GM12864 (cell line): ENCODE measurements around the gene TK2.
"Not testable (repeated sequence)": the region's sequence is repeated elsewhere in the genome, so short reads cannot be mapped to it uniquely, and the experiment has no call there.

Source experiments
- DNase-seq: peaks from one replicate; pipeline ENCODE4 v3.0.0-alpha.2; 2011; ENCODE audit warnings: low read depth
- H3K4me3 ChIP-seq: 2 replicates; pipeline ENCODE4 v1.5.1; 2011; ENCODE audit warnings: mild to moderate bottlenecking, low read depth, low read length, control low read depth
- TF ChIP-seq, protein P1 (sequence below): IDR thresholded peaks from 2 replicates; pipeline ENCODE4 v1.5.1; 2011; ENCODE audit warnings: low read depth, mild to moderate bottlenecking, moderate library complexity, low read length, control low read depth, inconsistent platforms; ENCODE audit errors: missing control alignments

Gene TK2

DNA sequence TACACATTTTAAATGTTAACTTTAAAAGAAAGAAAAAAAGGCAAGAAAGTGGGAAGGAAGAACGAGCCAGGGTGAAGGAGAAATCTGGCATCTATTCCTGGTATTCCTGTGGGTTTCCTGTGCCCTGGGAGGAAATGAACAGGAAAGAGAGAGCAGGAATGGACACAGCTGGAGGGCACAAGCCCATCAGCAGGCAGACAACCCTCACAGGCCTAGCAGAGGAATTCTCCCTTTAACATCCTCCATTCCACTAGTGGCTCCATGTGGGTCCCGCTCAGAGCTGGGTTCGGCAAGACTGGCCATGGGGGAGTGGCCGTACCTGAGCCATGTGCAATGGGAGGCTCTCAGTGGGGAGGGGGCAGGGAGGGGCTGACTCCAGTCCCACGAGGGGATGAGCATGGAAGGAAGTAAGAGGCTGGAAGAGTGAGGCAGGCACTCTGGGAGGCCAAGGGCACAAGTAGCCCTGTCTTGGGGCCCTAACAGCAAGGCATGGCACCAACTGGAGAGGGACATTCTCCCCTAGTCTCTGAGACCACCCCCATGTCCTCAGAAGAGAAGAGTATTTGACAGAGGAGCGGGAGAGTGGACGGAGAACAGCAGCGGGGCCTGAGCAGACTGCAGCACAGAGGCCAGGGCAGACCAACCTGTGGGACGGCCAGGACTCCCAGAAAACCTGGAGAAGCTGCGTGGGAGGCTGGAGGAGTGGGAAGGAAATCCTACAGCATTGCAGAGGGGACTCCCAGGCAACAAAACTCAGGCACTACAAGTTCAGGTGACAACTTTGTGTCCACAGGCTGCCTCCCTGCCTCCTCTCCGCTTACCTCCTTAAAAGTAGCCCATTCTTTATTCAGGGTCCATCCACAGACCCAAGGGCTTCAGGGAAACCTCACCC, 30.2 kb downstream of the TK2 start:
- no peak for DNase-seq
- TF ChIP-seq, protein P1, sequence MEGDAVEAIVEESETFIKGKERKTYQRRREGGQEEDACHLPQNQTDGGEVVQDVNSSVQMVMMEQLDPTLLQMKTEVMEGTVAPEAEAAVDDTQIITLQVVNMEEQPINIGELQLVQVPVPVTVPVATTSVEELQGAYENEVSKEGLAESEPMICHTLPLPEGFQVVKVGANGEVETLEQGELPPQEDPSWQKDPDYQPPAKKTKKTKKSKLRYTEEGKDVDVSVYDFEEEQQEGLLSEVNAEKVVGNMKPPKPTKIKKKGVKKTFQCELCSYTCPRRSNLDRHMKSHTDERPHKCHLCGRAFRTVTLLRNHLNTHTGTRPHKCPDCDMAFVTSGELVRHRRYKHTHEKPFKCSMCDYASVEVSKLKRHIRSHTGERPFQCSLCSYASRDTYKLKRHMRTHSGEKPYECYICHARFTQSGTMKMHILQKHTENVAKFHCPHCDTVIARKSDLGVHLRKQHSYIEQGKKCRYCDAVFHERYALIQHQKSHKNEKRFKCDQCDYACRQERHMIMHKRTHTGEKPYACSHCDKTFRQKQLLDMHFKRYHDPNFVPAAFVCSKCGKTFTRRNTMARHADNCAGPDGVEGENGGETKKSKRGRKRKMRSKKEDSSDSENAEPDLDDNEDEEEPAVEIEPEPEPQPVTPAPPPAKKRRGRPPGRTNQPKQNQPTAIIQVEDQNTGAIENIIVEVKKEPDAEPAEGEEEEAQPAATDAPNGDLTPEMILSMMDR = no peak
- H3K4me3 ChIP-seq = no peak overlapping the region

DNA sequence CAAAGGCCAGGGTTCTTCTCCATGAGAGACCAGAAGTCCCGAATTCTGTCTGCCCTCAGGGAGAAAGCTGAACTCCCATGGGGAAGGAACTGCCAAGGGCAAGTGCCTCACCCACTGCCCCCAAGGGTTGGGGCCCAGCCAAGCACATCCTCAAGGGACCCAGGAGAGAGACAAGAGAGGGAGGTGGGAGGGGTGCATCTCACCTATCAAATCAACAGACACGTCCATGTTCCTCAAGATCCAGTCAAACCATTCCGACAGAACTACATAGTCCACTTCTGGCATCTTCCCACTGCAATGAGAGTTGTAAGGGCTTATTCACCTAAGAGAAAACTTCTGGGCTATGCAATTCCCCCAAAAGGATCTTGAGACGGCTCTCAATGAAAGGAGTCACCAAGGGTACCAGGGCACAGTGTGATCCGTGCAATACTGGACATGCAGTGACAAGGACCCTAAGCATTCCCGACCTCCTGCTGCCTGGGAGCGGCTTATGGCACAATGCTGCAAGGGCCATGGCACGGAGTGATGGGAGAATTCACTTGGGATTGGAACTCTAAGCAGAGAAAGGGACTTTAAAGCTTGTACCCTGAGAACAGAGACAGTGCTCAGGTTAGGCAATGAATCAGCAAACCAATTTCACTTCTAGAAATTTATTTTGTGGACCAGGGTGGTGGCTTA, 32.2 kb downstream of the TK2 start:
- DNase-seq = no peak
- TF ChIP-seq, protein P1 = no peak
- H3K4me3 ChIP-seq = peak overlapping the region; percentile 49; the same call in 1 of the 2 replicates

DNA sequence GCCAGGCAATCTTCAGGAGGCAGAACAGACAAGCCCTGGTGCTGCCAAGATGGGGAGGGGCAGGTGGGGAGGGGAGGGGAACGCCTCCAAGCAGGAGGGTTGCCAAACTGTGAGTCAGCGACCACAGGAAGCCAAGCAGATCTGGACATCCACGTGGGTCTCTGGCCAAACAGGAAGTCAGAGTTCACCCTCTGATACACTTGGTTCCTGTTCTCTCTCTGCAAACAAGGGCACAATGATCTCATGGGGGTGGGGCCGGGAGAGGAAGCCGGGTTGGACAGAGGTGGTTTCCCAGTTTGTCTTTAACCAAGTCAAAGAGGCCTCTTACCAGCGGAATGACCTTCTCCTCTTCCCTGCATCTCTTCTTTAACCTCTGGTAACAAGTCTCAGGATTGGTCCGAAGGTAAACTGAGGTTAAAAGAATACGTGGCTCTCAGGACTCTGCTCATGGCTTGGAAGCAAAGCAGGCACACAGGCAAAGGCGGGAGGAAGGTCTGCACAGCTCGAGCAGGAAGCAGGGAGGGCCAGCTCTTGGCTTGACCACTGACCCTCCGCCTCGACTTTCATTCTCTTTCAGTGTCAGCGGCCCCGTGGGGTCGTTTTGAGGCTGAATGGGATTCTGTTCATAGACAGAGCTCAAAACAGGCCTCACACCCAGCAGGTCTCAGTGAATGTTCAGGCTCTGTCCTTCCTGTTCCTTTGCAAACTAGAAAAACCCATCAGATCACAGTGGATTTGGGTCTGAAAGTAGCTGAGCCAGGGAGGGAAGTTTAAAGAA, 32.9 kb downstream of the TK2 start:
- DNase-seq = peak; percentile 96
- TF ChIP-seq, protein P1 = no peak
- peak overlapping the region; percentile 49 for H3K4me3 ChIP-seq

DNA sequence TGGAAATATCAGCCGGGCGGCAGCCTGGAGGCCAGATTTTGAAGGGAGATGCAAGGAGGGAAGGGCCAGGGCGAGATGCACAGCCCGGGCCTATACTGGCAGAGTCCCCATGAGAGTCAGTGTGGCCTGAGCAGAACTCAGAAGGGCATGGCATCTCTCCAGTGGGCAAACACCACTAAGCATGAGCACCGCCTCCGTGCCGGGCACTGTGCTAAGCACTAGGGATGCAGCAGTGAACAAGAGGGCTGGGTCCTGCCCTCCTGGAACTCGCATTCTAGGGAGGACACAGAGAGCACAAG, 33.5 kb downstream of the TK2 start:
- DNase-seq = no peak
- no peak overlapping the region for H3K4me3 ChIP-seq
- TF ChIP-seq, protein P1 = no peak

DNA sequence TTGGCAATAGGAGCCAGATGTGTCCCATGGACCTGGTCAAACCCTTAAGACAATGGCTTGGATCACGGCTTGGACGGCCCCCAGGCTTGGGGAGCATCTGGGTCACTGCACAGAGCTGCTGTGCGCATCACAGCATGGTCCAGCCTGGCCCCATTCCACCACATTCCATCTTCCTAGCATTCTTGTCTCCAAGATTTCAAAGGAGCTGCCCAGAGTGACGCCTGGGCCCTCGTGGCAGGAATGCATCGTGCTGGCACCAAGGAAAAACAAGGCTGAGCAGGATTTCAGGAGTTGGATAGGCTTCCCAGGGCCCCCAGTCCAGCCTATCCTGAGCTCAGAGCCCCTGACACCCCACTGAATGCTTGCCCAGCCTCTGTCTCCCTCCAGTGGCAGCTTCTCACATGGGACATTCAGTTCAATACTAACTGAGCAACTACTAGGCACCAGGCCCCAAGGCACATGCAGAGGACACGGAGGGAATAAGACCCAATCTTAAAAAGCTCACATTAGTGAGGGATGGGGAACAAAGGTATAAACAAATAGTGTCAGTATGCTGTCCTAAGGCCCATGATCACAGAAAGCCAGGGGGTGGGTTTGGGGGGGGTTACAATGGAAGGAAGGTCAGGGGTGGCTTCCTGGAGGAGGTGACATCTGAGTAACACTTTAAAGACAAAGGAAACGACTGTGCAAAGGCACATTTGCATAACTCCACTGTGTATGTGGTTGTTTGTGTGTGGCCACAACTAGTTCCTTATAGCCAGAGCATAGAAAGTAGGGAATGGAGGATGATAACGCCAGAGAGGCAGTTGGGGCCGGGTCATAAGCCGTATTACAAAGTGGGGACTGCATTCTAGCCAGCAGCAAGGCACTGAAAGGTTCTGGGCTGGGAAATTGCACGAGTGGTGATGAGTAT, 34.1 kb downstream of the TK2 start:
- no peak for DNase-seq
- no peak overlapping the region for H3K4me3 ChIP-seq
- TF ChIP-seq, protein P1 = peak; percentile 45

DNA sequence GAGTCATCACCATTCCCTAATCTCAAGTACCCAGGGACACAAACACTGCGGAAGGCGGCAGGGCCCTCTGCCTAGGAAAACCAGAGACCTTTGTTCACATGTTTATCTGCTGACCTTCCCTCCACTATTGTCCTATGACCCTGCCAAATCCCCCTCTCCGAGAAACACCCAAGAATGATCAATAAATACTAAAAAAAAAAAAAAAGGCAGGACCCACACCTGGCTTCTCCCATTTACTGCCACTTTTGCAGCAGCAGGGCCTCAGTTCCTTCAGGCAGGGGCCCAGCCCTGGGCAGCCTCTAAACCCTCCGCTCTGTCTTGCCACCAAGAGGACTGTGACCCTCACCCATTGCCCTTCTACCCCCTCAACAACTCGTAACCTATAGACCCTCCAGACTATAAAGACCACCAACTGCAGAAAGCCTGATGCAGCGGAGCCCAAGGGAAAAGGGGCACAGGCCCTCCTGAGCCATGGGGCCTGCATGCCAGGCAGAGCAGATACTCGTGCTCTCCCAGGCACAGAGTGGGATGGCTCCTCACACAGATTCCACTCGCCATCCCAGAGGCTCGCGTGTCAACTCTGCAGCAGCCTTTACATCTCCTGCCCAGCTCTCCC, 34.8 kb downstream of the TK2 start:
- not testable (repeated sequence) for DNase-seq, H3K4me3 ChIP-seq

DNA sequence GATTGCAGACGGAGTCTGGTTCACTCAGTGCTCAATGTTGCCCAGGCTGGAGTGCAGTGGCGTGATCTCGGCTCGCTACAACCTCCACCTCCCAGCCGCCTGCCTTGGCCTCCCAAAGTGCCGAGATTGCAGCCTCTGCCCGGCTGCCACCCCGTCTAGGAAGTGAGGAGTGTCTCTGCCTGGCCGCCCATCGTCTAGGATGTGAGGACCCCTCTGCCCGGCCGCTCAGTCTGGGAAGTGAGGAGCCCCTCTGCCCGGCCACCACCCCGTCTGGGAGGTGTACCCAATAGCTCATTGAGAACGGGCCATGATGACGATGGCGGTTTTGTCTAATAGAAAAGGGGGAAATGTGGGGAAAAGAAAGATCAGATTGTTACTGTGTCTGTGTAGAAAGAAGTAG, 35.5 kb downstream of the TK2 start:
- H3K4me3 ChIP-seq, DNase-seq: not testable (repeated sequence)
